H1 (cell line): ENCODE results near the gene TTC34. TPM values are rescaled to one million over a fixed set of nuclear protein-coding genes. Genes with fewer than 3 reads are reported as not detected.

Source experiments
- CTCF ChIA-PET: fragments of 300-600 bp; sonication (Branson Sonifier 250); formaldehyde crosslinking; loops from one replicate; lab custom pipeline; 2021; ENCODE audit not compliant: partially characterized antibody; lab: Charles Lee
- POLR2A ChIA-PET: fragments of 300-600 bp; sonication (Branson Sonifier 250); formaldehyde crosslinking; loops from one replicate; lab custom pipeline; 2021; ENCODE audit warnings: inconsistent platforms; ENCODE audit not compliant: partially characterized antibody; lab: Charles Lee
- DNase-seq, 2 experiments: peaks; one replicate each; pipeline versions ENCODE4 v3.0.0 to v3.0.0-alpha.2; 2010 to 2022; ENCODE audit warnings: low spot score in 2 of 2, low read depth in 1 of 2, mixed read lengths in 1 of 2
- FAIRE-seq: peaks from 2 replicates; lab custom pipeline; 2011; peaks lifted over from hg19 to GRCh38; lab: Jason Lieb, UNC
- H2AFZ ChIP-seq: 2 replicates; pipeline ENCODE4 v1.8.1; 2012; ENCODE audit warnings: low read length, inconsistent platforms
- H2AK5ac ChIP-seq: 2 replicates; pipeline ENCODE4 v1.6.1; 2013; ENCODE audit warnings: low read depth, low read length
- H2BK120ac ChIP-seq: replicated peaks from 2 replicates; pipeline ENCODE3; 2013; ENCODE audit warnings: low read depth, low read length, inconsistent platforms
- H2BK12ac ChIP-seq: 2 replicates; pipeline ENCODE4 v1.6.1; 2013; ENCODE audit warnings: low read depth, low read length
- H2BK15ac ChIP-seq: 2 replicates; pipeline ENCODE4 v1.6.1; 2013; ENCODE audit warnings: low read length
- H2BK20ac ChIP-seq: 2 replicates; pipeline ENCODE4 v1.6.1; 2013; ENCODE audit warnings: low read length
- H2BK5ac ChIP-seq: 2 replicates; pipeline ENCODE4 v1.6.1; 2013; ENCODE audit warnings: low read depth, low read length
- H3K14ac ChIP-seq: 2 replicates; pipeline ENCODE4 v1.6.1; 2013; ENCODE audit warnings: inconsistent platforms; ENCODE audit not compliant: insufficient read length
- H3K18ac ChIP-seq: 2 replicates; pipeline ENCODE4 v1.6.1; 2013; ENCODE audit warnings: low read length; ENCODE audit errors: extremely low read depth
- H3K23ac ChIP-seq: 2 replicates; pipeline ENCODE4 v1.6.1; 2013; ENCODE audit warnings: inconsistent platforms; ENCODE audit not compliant: insufficient read length
- H3K23me2 ChIP-seq: 2 replicates; pipeline ENCODE4 v1.6.1; 2013; ENCODE audit warnings: low read depth, low read length
- H3K27ac ChIP-seq: 2 replicates; pipeline ENCODE4 v1.6.1; 2011; ENCODE audit warnings: low read depth, low read length, inconsistent platforms
- H3K27me3 ChIP-seq, 4 experiments: replicated peaks in 1 of 4; 1 replicate in 1 of 4; 2 replicates in 3 of 4; pipeline versions ENCODE4 v1.6.1 to v1.8.1; 2011 to 2013; ENCODE audit warnings: low read length in 3 of 4, mild to moderate bottlenecking in 3 of 4, inconsistent platforms in 2 of 4, mixed read lengths in 2 of 4, moderate library complexity in 1 of 4; ENCODE audit not compliant: control insufficient read depth in 3 of 4, insufficient read depth in 3 of 4; ENCODE audit errors: extremely low read depth in 1 of 4
- H3K36me3 ChIP-seq, 4 experiments: 2 replicates each; pipeline versions ENCODE4 v1.6.1 to v1.8.1; 2011 to 2013; ENCODE audit warnings: mild to moderate bottlenecking in 4 of 4, low read length in 3 of 4, moderate library complexity in 2 of 4, control low read depth in 1 of 4, inconsistent platforms in 1 of 4; ENCODE audit not compliant: insufficient read depth in 4 of 4, control insufficient read depth in 2 of 4
- H3K4ac ChIP-seq: replicated peaks from 2 replicates; pipeline ENCODE3; 2013; ENCODE audit warnings: low read length, low read depth, mixed read lengths, inconsistent platforms; ENCODE audit not compliant: insufficient read length
- H3K4me1 ChIP-seq, 4 experiments: replicated peaks in 1 of 4; 1 replicate in 1 of 4; 2 replicates in 3 of 4; pipeline versions ENCODE4 v1.6.1 to v1.8.1; 2011 to 2013; ENCODE audit warnings: low read length in 3 of 4, inconsistent platforms in 2 of 4, mixed read lengths in 1 of 4; ENCODE audit not compliant: insufficient read depth in 4 of 4, control insufficient read depth in 3 of 4
- H3K4me2 ChIP-seq, 2 experiments: 2 replicates each; pipeline versions ENCODE4 v1.6.1 to v1.8.1; 2011 to 2013; ENCODE audit warnings: low read depth in 2 of 2, low read length in 2 of 2, control low read depth in 1 of 2, inconsistent platforms in 1 of 2, mild to moderate bottlenecking in 1 of 2; ENCODE audit not compliant: insufficient read depth in 1 of 2
- H3K4me3 ChIP-seq, 4 experiments: fragments of 200-600, 300-600 bp in 1 of 4; sonication (generic), shearing (Covaris generic), sonication (Bioruptor Twin) in 1 of 4; 2 replicates each; pipeline versions ENCODE4 v1.5.1 to v1.8.1; 2011 to 2016; ENCODE audit warnings: low read length in 4 of 4, low read depth in 3 of 4, control low read depth in 2 of 4, inconsistent platforms in 2 of 4, mild to moderate bottlenecking in 2 of 4, mixed read lengths in 1 of 4, moderate library complexity in 1 of 4; ENCODE audit not compliant: insufficient read depth in 2 of 4; ENCODE audit errors: extremely low read depth in 1 of 4
- H3K56ac ChIP-seq: replicated peaks from 2 replicates; pipeline ENCODE3; 2013; ENCODE audit warnings: low read depth, mild to moderate bottlenecking, mixed read lengths, low read length, inconsistent platforms; ENCODE audit not compliant: insufficient read length
- H3K79me1 ChIP-seq: 2 replicates; pipeline ENCODE4 v1.6.1; 2013; ENCODE audit warnings: low read depth, low read length, control low read depth
- H3K79me2 ChIP-seq, 2 experiments: 2 replicates each; pipeline versions ENCODE4 v1.6.1 to v1.8.1; 2012 to 2013; ENCODE audit warnings: low read length in 2 of 2, mild to moderate bottlenecking in 2 of 2, inconsistent platforms in 1 of 2; ENCODE audit not compliant: insufficient read depth in 2 of 2, control insufficient read depth in 1 of 2
- H3K9ac ChIP-seq, 4 experiments: replicated peaks in 1 of 4; 1 replicate in 1 of 4; 2 replicates in 3 of 4; pipeline versions ENCODE4 v1.6.1 to v1.8.1; 2011 to 2013; ENCODE audit warnings: low read depth in 3 of 4, low read length in 3 of 4, control low read depth in 2 of 4, mild to moderate bottlenecking in 2 of 4, moderate library complexity in 2 of 4, inconsistent platforms in 1 of 4; ENCODE audit errors: extremely low read depth in 1 of 4
- H3K9me3 ChIP-seq, 2 experiments: 2 replicates each; pipeline versions ENCODE4 v1.6.1 to v1.8.1; 2012 to 2013; ENCODE audit warnings: mild to moderate bottlenecking in 2 of 2, moderate library complexity in 2 of 2, control low read depth in 1 of 2, inconsistent platforms in 1 of 2, low read depth in 1 of 2, low read length in 1 of 2, mixed read lengths in 1 of 2; ENCODE audit not compliant: insufficient read depth in 2 of 2
- H4K20me1 ChIP-seq, 2 experiments: replicated peaks in 1 of 2; 2 replicates each; pipeline versions ENCODE3 to v1.8.1; 2011 to 2013; ENCODE audit warnings: inconsistent platforms in 2 of 2, low read length in 2 of 2, mild to moderate bottlenecking in 1 of 2; ENCODE audit not compliant: insufficient read depth in 2 of 2, control insufficient read depth in 1 of 2
- H4K5ac ChIP-seq: 2 replicates; pipeline ENCODE4 v1.6.1; 2013; ENCODE audit warnings: low read length, low read depth, mixed read lengths, inconsistent platforms; ENCODE audit not compliant: insufficient read length
- H4K8ac ChIP-seq: 2 replicates; pipeline ENCODE4 v1.8.0; 2013; ENCODE audit warnings: mild to moderate bottlenecking, moderate library complexity, low read length, inconsistent platforms; ENCODE audit not compliant: insufficient read depth; ENCODE audit errors: extremely low read depth
- H4K91ac ChIP-seq: replicated peaks from 2 replicates; pipeline ENCODE3; 2013; ENCODE audit warnings: low read length, mixed read lengths, inconsistent platforms; ENCODE audit not compliant: insufficient read length
- RFX5 ChIP-seq: IDR thresholded peaks from 2 replicates; pipeline ENCODE4 v1.6.1; 2011; ENCODE audit warnings: low read depth, low read length, improper control_type of control experiment, borderline replicate concordance
- SIX5 ChIP-seq: IDR thresholded peaks from 2 replicates; pipeline ENCODE4 v1.6.1; 2011; ENCODE audit warnings: mild to moderate bottlenecking, low read depth, low read length
- TCF12 ChIP-seq: IDR thresholded peaks from 2 replicates; pipeline ENCODE4 v1.6.1; 2011; ENCODE audit warnings: low read depth, mild to moderate bottlenecking, low read length
- WGBS, 2 experiments: shearing (Covaris generic) in 1 of 2; methylation state at CpG; one replicate each; pipeline versions ENCODE4 v1.1.6 to v1.1.7; 2013 to 2015; ENCODE audit warnings: low lambda C conversion rate in 2 of 2, mixed read lengths in 2 of 2, inconsistent platforms in 1 of 2, low coverage in 1 of 2, missing lambda C conversion rate in 1 of 2; ENCODE audit not compliant: insufficient replicate concordance in 2 of 2, insufficient coverage in 1 of 2, insufficient read length in 1 of 2; ENCODE audit errors: extremely low coverage in 1 of 2, missing lambda C conversion rate in 1 of 2; 5-methylcytosine and 5-hydroxymethylcytosine counted together
- polyA plus RNA-seq, 7 experiments: library from polyadenylated mRNA; depleted of rRNA in 3 of 7; stranded (reverse) in 5 of 7; unstranded in 2 of 7; fragments of >200 nt in 5 of 7; fragments of 200-250 nt in 2 of 7; gene quantifications; 1 replicate in 5 of 7; 2 replicates in 1 of 7; 4 replicates in 1 of 7; pipeline versions ENCODE4 v1.2.1 to v1.2.3, GENCODE V29; 2011 to 2013; ENCODE audit warnings: missing spikeins in 2 of 7, mixed read lengths in 2 of 7
- total RNA-seq: library from RNA; stranded (reverse); fragmentation: NEBNext Ultra II Directional; extraction: Animal tissue kit (Norgen Biotek cat#: 25700); gene quantifications from 2 replicates; pipeline ENCODE4 v1.2.1, GENCODE V29; 2021

TTC34 gene
- total and polyA plus RNA-seq, 2 of the 8 experiments (the other 6 are each of a cell fraction or from before 2014, with no cell fraction given), result 0.23 to 0.50 TPM

- no peak for DNase-seq
- Histone ChIP-seq H3K23me2 (no peaks in the 10 kb centered on the region), H3K18ac (no peak overlapping the region), H2AFZ (no peak overlapping the region), H3K79me2 (no peaks in the 10 kb centered on the region), H4K20me1 (no peaks in the 10 kb centered on the region), H3K56ac (no peak overlapping the region), H3K9me3 (peaks cover 71 to 85% of the 10 kb centered on the region in 2 experiments), H3K79me1 (no peaks in the 10 kb centered on the region), H3K27ac (no peak overlapping the region), H2BK5ac (no peak overlapping the region), H2AK5ac (no peak overlapping the region), H3K14ac (no peak overlapping the region), H3K4me1 (no peaks in the 10 kb centered on the region), H2BK20ac (no peak overlapping the region), H3K9ac (no peak overlapping the region), H3K4me2 (no peak overlapping the region), H3K27me3 (no peaks in the 10 kb centered on the region), H2BK120ac (no peak overlapping the region), H2BK12ac (no peak overlapping the region), H3K23ac (no peak overlapping the region), H4K91ac (no peak overlapping the region), H3K36me3 (no peaks in the 10 kb centered on the region), H3K4me3 (no peak overlapping the region), H2BK15ac (no peak overlapping the region), H4K5ac (no peak overlapping the region), H3K4ac (no peak overlapping the region), H4K8ac (no peak overlapping the region)
- CTCF ChIA-PET, result no interaction called here
- WGBS, 2 experiments, result 80% methylated on average over 5 of the region's 5 CpGs; no CpG with 5 or more reads in 1 of the 2 experiments
- no peak for FAIRE-seq
- POLR2A ChIA-PET, result no interaction called here
- TF ChIP-seq TCF12, result no peak
- no peak for TF ChIP-seq SIX5
- TF ChIP-seq RFX5, result no peak
Observed at GRCh38 chr1:2783069-2783434, 18.4 kb downstream of the TTC34 start.
